Measurements from ENCODE around the gene GALNT17.

Gene GALNT17

DNA sequence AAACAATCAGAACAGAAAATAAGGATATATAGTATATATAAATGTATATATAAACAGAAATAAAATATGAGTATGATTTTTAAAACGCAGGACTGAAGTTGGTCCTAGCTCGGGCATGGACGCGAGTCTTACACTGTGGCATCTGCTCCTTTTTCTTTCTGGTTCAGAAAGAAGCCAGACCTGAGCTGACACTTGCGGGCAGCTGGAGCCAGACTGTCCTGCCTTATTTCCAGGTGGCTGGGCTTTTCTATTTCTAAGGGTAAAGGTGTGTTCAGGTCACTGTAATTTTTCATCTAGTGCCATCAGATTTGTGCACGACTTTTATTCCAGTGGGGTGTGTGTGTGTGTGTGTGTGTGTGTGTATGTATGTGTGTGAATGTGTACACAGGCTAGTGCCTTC, 166.4 kb downstream of the GALNT17 start:
- CTCF ChIA-PET = no interaction called here
- POLR2A ChIA-PET = no interaction called here
- H3K9me3 ChIP-seq (ENCODE audit: control insufficient read depth, insufficient read depth, low read depth, low read length) = no peaks in the 10 kb centered on the region
- no peak for TF ChIP-seq ZNF354C (tag by site-specific recombination; IDR thresholded peaks at IDR 0.05; ENCODE audit: borderline replicate concordance, low read depth)
- TF ChIP-seq ZNF302 (tag by site-specific recombination; IDR thresholded peaks at IDR 0.05; ENCODE audit: low read depth) = no peak
- TF ChIP-seq ZFP69B (tag by site-specific recombination; IDR thresholded peaks at IDR 0.05) = no peak
- TF ChIP-seq ZNF239 (tag by site-specific recombination; IDR thresholded peaks at IDR 0.05) = no peak
- TF ChIP-seq, protein P1, sequence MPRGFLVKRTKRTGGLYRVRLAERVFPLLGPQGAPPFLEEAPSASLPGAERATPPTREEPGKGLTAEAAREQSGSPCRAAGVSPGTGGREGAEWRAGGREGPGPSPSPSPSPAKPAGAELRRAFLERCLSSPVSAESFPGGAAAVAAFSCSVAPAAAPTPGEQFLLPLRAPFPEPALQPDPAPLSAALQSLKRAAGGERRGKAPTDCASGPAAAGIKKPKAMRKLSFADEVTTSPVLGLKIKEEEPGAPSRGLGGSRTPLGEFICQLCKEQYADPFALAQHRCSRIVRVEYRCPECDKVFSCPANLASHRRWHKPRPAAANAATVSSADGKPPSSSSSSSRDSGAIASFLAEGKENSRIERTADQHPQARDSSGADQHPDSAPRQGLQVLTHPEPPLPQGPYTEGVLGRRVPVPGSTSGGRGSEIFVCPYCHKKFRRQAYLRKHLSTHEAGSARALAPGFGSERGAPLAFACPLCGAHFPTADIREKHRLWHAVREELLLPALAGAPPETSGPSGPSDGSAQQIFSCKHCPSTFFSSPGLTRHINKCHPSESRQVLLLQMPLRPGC (tag by site-specific recombination; IDR thresholded peaks at IDR 0.05) = no peak
- TF ChIP-seq ZNF768 (tag by site-specific recombination; IDR thresholded peaks at IDR 0.05) = no peak
- no peak for TF ChIP-seq ZNF391 (tag by site-specific recombination; IDR thresholded peaks at IDR 0.05; ENCODE audit: borderline replicate concordance, low read depth)
- no peak for TF ChIP-seq ZNF473 (tag by site-specific recombination; IDR thresholded peaks at IDR 0.05)
- TF ChIP-seq ZNF24 (tag by site-specific recombination; IDR thresholded peaks at IDR 0.05) = no peak
- H3K4me3 ChIP-seq (ENCODE audit: low read depth, low read length) = no peak overlapping the region
- no peaks in the 10 kb centered on the region for H3K36me3 ChIP-seq (ENCODE audit: control insufficient read depth in 2 of 2, insufficient read depth in 1 of 2, low read length in 2 of 2)
- no peak overlapping the region for H3K27ac ChIP-seq (ENCODE audit: extremely low read depth, low read depth, low read length)
- no peaks in the 10 kb centered on the region for H3K4me1 ChIP-seq (ENCODE audit: control insufficient read depth, insufficient read depth, low read length)

DNA sequence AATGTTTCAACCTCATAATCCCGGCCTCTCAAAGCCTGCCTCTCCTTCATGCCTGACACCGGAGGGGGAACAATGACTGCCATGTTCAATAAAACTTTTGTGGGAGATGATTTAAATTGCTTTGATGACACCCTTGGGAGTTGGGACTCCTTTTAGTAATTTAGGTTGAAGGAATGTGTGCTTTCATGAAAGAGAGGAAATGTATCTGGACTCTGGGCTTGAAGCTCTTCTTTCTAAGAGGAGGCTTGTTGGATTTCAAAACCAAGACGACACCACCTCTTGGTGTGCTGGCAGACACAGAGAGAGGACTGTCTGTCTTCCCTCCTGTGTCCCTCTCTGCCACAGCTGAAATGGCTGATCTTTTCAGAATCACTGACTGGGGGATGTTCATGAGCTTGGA, 168.1 kb downstream of the GALNT17 start:
- CTCF ChIA-PET = no interaction called here
- Histone ChIP-seq H3K4me1 (ENCODE audit: control insufficient read depth, insufficient read depth, low read length) (no peaks in the 10 kb centered on the region), H3K4me3 (ENCODE audit: low read depth, low read length) (no peak overlapping the region), H3K36me3 (ENCODE audit: control insufficient read depth in 2 of 2, insufficient read depth in 1 of 2, low read length in 2 of 2) (no peaks in the 10 kb centered on the region), H3K27ac (ENCODE audit: extremely low read depth, low read depth, low read length) (no peak overlapping the region), H3K9me3 (ENCODE audit: control insufficient read depth, insufficient read depth, low read depth, low read length) (no peaks in the 10 kb centered on the region)
- TF ChIP-seq ZNF629 (tag by site-specific recombination; IDR thresholded peaks at IDR 0.05) = no peak
- TF ChIP-seq, protein P2, sequence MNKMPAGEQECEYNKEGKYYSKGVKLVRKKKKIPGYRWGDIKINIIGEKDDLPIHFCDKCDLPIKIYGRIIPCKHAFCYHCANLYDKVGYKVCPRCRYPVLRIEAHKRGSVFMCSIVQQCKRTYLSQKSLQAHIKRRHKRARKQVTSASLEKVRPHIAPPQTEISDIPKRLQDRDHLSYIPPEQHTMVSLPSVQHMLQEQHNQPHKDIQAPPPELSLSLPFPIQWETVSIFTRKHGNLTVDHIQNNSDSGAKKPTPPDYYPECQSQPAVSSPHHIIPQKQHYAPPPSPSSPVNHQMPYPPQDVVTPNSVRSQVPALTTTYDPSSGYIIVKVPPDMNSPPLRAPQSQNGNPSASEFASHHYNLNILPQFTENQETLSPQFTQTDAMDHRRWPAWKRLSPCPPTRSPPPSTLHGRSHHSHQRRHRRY (tag by site-specific recombination; IDR thresholded peaks at IDR 0.05) = no peak
- TF ChIP-seq, protein P3, sequence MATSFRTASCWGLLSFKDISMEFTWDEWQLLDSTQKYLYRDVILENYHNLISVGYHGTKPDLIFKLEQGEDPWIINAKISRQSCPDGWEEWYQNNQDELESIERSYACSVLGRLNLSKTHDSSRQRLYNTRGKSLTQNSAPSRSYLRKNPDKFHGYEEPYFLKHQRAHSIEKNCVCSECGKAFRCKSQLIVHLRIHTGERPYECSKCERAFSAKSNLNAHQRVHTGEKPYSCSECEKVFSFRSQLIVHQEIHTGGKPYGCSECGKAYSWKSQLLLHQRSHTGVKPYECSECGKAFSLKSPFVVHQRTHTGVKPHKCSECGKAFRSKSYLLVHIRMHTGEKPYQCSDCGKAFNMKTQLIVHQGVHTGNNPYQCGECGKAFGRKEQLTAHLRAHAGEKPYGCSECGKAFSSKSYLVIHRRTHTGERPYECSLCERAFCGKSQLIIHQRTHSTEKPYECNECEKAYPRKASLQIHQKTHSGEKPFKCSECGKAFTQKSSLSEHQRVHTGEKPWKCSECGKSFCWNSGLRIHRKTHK (tag by site-specific recombination; IDR thresholded peaks at IDR 0.05) = no peak
- TF ChIP-seq ZNF785 (tag by site-specific recombination; IDR thresholded peaks at IDR 0.05) = no peak
- TF ChIP-seq ZNF114 (tag by site-specific recombination; IDR thresholded peaks at IDR 0.05) = no peak
- POLR2A ChIA-PET = no interaction called here

DNA sequence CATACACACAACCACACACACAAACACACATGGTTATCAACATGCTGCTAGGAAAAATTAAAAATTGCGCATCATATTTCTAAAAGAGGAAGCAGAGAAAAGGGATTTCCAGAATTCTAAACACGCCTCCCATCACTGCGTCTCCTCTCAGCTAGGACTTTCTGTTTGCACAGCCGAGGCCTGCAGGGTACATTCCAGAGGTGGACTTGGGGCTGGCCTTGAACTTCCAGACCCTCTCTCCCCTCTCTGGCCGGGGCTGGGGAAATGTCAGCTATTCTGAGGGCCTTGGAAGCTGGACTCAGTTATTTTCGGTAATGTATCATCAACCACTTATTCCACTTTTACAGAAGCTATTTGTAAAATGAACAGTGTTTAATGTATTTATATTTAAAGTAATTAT, 168.7 kb downstream of the GALNT17 start:
- CTCF ChIA-PET = no interaction called here
- POLR2A ChIA-PET = no interaction called here
- H3K9me3 ChIP-seq (ENCODE audit: control insufficient read depth, insufficient read depth, low read depth, low read length) = no peaks in the 10 kb centered on the region
- TF ChIP-seq ZNF214 (tag by site-specific recombination; IDR thresholded peaks at IDR 0.05; ENCODE audit: borderline replicate concordance) (no peak), ZNF121 (tag by site-specific recombination; IDR thresholded peaks at IDR 0.05) (no peak), ZNF366 (tag by site-specific recombination; conservative IDR thresholded peaks at IDR 0.05) (no peak), ZNF830 (tag by site-specific recombination; IDR thresholded peaks at IDR 0.05; ENCODE audit: low read depth) (no peak), ZFP37 (tag by site-specific recombination; IDR thresholded peaks at IDR 0.05) (no peak), ZNF610 (tag by site-specific recombination; IDR thresholded peaks at IDR 0.05; ENCODE audit: borderline replicate concordance) (no peak), ZNF140 (tag by site-specific recombination; IDR thresholded peaks at IDR 0.05) (no peak), KLF7 (tag by site-specific recombination; IDR thresholded peaks at IDR 0.05; ENCODE audit: borderline replicate concordance) (no peak), ZNF747 (tag by site-specific recombination; IDR thresholded peaks at IDR 0.05) (no peak), SALL2 (tag by site-specific recombination; IDR thresholded peaks at IDR 0.05; ENCODE audit: borderline replicate concordance) (no peak), ZNF133 (tag by site-specific recombination; IDR thresholded peaks at IDR 0.05) (no peak), GLIS2 (tag by site-specific recombination; IDR thresholded peaks at IDR 0.05) (no peak), ZNF19 (tag by site-specific recombination; IDR thresholded peaks at IDR 0.05; ENCODE audit: low read depth) (no peak), ZNF132 (tag by site-specific recombination; IDR thresholded peaks at IDR 0.05; ENCODE audit: borderline replicate concordance) (no peak), ZNF514 (tag by site-specific recombination; IDR thresholded peaks at IDR 0.05) (no peak)
- no peak overlapping the region for H3K4me3 ChIP-seq (ENCODE audit: low read depth, low read length)
- H3K4me1 ChIP-seq (ENCODE audit: control insufficient read depth, insufficient read depth, low read length) = no peaks in the 10 kb centered on the region
- no peaks in the 10 kb centered on the region for H3K36me3 ChIP-seq (ENCODE audit: control insufficient read depth in 2 of 2, insufficient read depth in 1 of 2, low read length in 2 of 2)
- H3K27ac ChIP-seq (ENCODE audit: extremely low read depth, low read depth, low read length) = no peak overlapping the region

Data from HEK293 (cell line).